Stimulated activated CD8-positive, alpha-beta memory T cell treated with anti-CD3 and anti-CD28 coated beads, Interleukin-12 subunit alpha, Interleukin-12 subunit beta, amount 100 ng/mL, for 24 hours (primary cell): Measurements from ENCODE around the gene GTF2F2.

Source experiments
- DNase-seq: peaks from one replicate; pipeline ENCODE4 v3.0.0-alpha.2; 2020; ENCODE audit errors: extremely low read depth

The GTF2F2 gene

DNA sequence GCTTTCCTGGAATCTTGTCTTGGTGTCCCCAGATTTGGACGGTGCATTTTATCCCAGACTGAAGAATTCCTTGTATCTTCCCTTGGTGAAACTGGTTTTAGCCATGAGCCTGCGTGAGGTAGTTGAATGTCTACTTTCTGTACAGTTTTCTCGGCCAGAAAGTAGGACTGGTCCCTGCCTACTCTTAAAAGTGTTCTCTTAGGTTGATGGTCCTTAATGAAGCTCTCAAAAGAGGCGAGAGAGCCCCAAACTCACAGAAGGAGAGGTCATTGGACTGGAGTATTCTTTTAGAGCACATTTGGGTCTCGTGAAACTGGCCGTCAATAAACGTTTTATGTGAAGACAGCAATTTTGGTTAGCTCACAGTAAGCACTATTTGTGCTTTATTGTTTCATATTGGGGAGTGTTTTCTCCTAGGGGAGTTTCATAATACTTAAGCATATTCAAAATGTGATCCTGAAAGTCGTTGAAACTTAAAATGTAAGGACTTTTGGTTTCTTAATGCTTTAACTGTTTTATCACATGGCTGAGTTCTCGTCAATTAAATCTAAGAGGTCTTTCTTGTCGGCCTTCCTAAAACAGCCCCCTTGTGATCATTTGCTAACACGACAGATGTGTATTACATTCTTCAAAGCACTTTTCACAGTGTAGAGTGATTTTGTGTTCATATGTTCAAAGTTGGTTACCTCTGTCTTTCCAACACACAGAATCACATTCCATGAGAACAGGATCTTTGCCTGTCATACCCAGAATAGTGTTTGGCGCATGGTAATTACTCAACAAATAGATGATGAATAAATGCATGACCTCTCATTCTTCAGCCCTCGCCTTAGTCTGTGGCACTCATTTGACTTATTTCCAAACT is 889 bp downstream of the GTF2F2 start:
- no peak for DNase-seq

DNA sequence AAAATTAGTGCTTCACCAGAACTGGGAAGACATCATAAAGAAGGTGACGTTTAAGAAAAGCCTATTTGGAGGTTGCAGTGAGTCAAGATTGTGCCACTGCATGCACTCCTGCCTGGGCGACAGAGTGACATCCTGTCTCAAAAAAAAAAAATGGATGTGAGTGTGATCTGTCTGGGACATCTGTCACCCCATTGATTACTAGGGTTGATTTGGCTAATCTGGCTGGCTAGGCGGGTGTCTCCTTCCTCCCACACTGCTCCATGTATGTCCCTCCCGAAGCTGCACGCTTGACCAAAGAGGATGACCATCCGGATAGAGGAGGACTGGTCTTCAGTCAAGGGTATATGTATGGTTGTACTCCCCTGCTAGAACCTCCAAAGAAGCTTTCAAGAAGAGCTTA is 2.6 kb downstream of the GTF2F2 start:
- no peak for DNase-seq

DNA sequence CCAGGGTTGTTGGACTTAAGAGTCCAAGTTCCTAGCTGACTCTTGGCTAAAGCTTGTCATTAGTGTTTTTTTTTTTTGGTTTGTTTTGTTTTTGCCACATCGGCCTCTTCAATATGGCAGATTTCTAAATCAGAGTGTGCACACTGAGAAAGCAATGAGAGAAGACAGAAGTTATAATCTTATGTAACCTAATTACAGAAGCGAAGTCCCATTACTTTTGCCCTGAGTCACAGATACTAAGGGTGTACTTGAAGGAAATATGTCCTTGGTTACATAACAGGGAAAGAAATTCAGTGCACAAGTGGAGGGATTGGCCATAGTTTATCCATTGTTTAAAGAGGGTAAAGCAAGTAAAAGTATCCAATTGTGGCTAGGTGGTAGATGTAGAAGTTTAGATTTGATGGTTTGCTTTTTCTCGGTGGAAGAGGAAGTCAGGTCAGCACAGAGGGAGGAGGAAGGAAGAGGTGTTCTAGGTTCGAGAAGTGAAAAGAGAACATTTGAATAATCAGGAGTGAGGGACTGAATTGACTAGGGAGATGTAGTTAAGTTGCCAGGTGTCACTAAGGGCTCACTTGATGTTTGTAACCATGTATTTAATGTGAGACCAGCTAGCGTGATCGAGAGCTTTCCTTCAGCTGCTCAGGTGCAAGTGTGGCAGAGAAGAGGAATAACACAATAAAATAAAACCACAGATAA is 12.2 kb downstream of the GTF2F2 start:
- no peak for DNase-seq

DNA sequence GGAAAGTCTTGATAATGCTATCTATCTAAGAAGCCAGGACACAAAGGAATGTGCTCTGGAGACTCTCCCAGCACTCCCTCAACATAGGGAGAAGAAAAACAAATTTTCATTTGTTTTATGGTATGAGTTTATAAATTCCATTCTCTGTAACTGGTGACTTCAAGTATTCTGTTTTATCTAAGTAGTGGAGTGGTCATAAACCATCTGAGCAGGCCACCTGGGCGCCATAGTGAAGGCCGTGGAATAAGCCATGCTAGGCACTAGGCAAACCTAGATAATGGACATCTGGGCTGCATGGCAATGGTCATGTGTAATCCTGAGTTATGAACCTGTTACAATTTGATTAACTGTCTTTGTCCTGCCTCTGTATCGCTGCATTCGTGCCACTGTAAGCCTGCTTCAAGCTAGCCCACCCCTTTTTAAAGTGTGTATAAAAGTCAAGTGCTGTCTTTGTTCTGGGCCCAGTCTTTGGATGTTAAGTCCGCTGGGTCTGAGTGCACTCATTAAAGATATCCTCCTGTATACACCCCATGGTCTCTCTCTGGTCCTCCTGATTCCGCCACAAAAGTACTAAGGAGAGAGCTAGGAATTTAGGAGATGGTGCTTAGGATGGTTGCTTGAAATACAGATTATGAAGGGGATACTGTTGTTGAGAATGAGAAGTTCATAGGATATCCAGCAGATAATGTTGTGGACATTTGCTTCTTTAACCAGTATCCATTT is 13.2 kb downstream of the GTF2F2 start:
- DNase-seq, result no peak

DNA sequence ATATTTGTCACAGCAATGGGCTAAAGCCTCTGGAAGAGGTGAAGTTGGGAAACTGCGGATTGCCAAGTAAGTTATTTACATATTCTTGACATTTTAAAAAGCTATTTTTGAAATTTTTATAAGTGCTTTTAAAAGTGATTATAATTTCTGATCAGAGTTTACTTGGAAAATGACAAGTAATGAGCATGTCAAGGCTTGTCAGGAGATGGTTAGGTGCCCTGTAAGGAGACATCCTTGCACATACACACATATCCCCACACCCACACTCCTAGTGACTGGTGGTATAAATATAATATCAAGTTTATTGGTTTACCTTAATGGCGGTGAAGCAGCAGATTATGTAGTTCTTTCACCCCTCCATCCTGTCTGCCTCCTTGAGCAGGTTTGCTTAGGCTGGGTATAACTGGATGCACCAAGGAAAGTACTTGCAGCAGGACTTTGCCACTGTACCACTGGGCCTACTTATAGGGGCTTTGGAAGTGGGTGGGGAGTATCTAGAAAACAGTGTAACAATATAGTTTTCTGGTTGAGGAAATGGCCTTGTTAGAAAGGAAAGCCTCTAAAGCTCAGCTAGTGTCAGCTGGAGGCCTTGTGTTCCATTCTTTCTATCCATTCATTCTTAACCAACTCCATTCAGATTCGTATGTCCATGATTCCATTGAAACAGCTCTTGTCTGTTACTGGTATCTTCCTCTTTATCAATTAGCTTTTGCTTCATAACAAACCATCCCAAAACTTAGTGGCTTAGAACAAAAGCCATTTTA is 16.6 kb downstream of the GTF2F2 start:
- no peak for DNase-seq

DNA sequence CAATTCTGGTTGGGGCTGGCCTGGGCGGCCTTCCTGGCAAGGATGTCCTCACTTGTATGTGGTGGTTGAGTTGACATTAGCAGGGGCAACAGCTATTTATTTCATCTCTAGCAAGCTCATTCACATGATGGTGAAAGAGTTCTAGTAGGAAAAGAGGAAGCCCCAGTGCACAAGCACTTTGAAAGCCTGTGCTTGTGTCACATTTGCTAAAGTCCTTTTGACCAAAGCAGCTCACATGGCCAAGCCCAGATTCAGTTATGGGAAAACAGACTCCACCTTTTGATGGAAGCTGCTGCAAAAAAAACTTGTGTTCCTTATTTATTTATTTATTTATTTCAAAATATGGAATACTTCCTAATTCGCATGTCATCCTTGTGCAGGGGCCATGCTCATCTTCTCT is 17.2 kb downstream of the GTF2F2 start:
- DNase-seq, result no peak

DNA sequence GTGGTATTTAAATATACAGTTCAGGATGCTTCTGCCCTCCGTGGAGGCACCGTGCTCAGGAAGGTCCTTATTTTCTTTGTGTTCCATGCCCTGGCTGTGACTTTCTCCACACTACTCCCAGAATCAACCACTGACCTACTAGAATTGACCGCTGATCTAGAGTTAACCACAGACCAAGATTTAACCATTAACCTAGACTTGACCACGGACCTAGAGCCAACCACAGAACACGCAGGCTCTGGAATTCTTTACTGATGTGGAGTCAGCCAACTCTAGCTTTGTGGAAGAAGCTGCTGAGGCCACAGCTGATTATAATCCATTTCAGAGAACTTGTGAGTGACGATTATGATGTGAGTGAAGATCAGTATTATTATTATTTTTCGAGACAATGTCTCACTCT is 18.0 kb downstream of the GTF2F2 start:
- DNase-seq, result no peak

DNA sequence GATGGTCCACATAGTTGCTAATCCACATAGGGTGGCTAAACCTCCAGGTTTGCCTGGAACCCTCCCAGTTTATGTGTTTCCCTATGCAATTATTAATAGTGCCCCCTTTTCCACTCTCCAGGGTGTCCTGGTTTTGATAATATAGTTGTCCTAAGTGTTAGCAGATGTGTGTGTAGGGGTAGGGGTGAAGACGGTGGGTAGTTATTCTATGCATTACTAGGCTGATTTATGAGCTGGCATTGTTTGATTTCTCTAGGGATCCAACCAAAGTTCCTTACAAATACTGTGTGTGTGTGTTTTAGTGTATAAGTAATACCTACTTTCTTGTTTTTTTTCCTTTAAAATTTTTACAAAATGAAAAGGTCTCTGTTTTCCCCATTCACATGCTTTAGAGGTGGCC is 21.1 kb downstream of the GTF2F2 start:
- DNase-seq, result no peak

DNA sequence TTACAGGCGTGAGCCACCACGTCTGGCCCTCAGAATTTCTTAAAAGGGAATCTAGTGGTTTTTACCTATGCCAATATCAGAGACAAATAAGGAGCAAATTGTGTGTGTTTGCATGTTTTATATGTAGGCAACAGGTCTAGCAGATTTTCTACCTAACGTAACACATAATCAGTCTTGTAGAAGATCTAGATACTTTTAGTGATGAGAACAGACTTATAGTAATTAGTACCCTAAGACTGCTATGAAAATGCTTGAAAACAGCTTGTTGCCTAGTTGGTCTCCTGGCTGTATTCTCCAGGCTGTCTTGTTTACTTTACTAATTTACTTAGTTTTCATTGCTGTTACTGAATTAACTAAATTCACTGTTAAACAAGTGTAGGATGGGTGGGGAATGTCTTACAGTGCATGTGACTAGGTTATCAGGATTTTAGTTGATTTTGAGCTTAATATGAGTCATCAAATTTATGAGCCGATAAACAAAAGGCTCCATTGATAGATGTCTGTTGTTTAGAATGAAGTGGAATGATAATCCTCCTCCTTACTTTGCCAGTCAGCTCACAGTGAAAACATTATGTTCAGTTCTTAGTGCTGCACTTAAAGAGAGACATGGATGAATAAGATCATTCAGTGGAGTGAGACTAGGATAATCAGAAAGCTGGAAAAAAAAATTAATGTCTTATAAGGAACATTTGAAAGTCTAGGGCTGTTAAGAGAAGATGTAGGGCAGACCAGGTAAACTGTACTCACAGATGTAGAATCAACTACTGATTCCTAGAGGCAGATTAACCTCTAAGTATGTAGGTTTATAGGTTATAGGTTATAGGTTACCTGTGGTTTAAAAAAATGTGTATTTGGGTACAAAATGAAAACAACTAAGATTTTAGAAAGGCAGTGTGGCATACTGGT is 22.4 kb downstream of the GTF2F2 start:
- DNase-seq, result no peak

DNA sequence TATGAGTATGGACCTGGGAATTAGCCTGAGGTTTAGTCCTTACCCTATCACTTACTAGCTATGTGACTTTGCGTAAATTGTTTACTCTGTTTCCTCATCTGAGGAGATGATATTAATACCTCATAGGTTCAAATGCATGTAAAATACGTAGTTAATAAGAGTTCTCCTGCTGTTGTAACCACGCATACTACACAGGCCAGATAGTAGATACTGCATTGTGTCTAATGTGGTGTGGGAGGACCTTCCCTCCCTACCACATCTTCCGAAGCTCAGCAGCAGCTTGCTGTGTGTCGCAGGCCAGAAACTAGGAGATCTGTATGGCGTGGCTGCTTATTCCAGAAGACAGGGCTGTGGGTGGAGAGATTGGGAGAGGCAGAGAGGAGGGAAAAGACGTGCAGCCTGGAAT is 23.0 kb downstream of the GTF2F2 start:
- DNase-seq, result no peak

DNA sequence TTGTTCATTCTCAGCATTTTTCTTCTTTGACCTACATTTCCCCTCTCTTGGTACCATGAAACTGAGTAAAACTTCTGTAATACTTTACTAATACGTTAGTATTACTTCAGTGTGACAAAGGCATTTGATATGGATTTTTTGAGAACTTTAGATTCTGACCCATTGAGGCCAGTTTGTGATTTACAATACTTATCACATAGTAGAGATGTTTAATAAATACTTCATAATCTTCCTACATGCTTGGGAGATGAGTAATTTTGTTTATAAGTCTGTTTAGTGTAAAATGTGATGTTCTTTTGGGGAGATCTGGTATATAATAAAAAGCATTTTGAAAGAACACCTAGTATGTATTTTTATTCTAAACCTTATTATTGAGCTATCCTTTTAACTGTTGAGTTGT is 29.7 kb downstream of the GTF2F2 start:
- no peak for DNase-seq

DNA sequence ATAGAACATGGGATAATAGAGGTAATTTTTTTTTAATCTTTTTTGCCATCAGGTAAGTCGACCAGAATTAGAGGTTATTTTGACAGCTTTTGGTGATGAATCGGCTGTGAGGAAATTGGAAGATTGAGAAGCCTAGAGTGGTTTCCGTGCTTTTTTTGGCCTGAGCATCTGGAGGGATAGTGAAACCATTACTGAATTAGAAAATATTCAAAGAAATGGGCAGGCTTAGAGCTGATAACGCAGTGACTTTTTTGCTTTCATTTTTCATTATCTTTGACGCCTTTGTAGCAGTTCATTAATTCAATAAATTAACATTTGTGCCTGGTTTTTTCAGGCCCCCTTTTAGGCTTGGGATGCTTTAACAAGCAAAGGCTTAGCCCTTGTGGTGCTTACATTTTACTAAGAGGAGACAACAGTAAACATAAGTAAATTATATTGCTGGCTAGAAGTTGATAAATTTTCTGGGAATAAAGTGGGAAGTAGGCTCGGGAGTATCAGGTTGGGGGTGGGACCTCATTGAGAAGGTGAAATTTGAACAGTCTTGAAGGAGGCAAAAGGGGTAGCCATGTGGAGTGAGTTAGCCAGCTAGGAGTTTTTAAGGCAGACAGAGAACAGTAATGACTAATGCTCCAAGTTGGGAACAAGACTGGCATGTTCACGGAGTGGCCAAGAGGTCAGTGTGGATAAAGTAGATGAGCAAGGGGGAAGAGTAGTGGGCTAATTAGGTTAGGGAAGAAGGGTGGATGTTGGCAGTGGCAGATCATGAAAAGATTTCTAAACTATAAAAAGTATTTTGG is 36.5 kb downstream of the GTF2F2 start:
- DNase-seq, result no peak

DNA sequence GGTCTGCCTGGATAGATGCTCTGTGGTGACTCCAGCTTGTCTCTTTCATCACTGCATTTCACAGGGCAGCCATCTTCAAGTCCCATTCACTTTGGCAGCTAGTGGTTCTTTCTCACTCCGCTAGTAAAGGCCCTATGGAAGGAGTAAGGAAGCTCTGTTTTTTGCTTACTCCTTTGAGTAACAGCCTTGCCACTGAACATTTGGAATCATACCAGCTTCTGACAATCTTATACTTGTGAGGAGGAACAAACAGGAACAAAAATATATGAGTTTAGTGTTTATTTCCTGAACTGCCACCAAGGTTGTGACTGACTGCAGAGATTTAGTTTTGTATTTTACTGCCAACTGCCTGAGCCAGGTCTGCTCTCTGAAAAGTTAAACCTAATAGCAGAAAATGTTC is 41.9 kb downstream of the GTF2F2 start:
- no peak for DNase-seq

DNA sequence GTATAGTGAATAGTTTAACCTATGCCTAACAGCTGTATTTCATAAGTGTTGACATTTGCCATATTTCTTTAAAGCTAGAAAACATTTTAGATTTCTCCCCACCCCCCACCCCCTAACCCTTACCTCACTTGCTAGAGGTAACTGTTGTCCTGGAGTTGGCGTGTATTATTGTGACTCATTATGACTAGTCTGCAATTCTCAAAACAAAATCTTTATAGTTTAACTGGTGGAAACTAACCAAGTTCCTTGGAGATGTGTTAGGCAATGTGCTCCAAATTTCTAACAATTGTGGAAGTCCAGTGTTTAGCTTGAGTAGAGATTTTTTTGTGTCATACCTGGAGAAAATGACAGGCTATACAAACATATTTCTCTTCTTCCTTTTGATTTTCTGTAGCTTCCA is 42.5 kb downstream of the GTF2F2 start:
- no peak for DNase-seq

DNA sequence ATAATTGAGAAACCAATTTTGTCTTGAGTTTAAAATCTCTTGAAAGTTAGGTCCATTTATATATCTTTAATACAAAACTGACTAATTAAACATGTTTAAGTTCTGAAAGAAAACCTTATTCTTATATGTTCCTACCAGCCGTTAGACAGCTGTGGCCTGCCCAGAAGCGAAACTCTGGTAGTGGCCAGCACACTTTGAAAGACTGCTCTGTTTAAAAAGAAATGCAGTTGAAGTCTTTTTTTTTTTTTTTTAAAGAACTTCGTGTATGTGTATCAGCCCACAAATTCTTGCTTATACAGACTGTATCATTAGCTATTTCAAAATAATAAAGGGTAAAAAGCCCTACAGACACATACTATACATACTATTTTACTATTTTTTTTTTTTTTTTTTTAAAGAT is 46.5 kb downstream of the GTF2F2 start:
- DNase-seq, result no peak

DNA sequence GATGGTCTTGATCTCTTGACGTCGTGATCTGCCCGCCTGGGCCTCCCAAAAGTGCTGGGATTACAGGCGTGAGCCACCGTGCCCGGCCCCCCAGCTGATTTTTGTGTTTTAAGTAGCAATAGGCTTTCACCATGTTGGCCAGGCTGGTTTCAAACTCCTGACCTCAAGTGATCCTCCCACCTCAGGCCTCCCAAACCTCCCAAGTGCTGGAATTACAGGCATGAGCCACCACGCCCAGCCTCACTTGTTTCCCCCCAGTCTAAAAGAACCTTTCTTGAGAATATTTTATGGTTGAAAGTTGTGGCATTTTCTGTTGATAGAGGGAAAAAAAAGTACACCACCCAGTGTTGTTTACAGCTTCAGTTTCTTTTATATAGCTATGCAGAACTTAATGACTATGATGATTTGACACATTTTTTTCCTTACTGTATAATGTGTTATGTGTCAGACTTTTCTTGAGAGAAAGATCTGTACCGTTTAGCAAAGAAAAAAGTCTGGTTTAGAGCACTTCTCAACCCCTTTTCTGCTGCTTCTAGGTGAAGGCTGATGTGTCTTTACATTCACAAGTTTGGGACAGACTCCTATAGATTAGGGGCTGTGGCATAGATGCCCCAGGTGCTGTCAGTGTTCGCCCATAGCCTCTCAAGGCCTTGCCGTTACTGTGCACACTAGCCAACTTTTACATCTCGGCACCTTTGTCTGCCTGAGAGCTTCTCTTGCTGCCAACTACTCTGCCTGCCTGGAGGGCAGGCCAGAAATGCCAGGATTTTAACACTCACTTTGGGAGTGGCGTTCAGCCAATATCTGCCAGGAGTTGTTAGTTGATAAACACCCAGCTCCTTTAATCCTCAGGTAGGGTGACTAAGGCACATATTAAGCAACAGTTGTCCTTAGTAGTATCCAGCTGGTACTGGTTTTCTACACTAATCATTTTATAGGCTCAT is 47.6 kb downstream of the GTF2F2 start:
- DNase-seq, result no peak

DNA sequence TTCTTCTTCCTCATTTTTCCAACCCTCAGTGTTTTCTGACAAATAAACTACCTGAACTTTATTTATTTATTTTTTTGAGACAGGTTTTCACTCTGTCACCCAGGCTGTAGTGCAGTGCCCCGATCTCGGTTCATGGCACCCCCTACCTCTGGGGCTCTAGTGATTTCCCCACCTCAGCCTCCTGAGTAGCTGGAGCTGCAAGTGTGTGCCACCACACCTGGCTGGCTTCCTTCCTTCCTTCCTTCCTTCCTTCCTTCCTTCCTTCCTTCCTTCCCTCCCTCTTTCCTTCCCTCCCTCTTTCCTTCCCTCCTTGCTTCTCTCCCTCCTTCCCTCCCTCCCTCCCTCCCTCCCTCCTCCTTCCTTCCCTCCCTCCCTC is 48.2 kb downstream of the GTF2F2 start:
- DNase-seq, result no peak

DNA sequence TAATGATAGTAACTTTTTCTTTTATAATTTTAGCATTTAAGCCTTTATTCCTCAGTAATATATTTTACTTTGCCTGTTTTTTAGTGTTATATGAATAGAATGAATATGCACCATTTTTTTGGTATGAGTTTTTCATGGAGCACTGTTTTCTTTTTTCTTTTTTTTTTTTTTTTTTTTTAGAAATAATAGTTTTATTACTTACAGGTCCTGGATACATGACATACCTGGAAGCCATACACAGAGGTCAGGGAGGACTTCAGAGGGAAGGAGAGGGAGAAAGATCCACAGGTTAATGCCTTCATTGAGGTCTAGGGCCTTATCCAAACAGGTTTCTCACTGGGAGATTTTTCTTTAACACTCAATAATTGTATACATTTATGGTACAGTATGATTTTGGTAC is 54.2 kb downstream of the GTF2F2 start:
- DNase-seq, result no peak
